ENCODE measurements around the gene DDX53.

The DDX53 gene

DNA sequence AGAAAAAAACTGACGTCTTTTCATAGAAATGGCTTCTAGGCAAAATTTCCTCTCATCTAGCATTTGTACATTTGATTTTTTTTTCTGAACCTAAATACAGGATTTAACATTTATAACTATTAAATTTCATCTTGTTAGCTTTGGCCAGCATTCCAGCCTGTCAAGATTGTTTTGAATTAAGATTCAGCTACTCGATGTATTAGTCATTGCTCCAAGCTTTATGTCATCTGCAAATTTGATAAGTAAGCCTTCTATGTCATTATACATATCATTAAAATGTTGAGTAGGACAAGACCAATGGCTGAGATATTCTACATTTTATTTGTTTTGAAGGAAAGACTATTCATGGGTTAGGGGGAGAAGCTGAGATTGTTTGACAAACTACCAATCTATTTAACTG is 46.7 kb downstream of the DDX53 start:
- TF ChIP-seq, protein P1, sequence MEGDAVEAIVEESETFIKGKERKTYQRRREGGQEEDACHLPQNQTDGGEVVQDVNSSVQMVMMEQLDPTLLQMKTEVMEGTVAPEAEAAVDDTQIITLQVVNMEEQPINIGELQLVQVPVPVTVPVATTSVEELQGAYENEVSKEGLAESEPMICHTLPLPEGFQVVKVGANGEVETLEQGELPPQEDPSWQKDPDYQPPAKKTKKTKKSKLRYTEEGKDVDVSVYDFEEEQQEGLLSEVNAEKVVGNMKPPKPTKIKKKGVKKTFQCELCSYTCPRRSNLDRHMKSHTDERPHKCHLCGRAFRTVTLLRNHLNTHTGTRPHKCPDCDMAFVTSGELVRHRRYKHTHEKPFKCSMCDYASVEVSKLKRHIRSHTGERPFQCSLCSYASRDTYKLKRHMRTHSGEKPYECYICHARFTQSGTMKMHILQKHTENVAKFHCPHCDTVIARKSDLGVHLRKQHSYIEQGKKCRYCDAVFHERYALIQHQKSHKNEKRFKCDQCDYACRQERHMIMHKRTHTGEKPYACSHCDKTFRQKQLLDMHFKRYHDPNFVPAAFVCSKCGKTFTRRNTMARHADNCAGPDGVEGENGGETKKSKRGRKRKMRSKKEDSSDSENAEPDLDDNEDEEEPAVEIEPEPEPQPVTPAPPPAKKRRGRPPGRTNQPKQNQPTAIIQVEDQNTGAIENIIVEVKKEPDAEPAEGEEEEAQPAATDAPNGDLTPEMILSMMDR (IDR thresholded peaks at IDR 0.05; ENCODE audit: borderline replicate concordance, insufficient read depth, low read depth, low read length), result no peak
- no peak overlapping the region for H3K4me3 ChIP-seq (ENCODE audit: low read depth, low read length)

DNA sequence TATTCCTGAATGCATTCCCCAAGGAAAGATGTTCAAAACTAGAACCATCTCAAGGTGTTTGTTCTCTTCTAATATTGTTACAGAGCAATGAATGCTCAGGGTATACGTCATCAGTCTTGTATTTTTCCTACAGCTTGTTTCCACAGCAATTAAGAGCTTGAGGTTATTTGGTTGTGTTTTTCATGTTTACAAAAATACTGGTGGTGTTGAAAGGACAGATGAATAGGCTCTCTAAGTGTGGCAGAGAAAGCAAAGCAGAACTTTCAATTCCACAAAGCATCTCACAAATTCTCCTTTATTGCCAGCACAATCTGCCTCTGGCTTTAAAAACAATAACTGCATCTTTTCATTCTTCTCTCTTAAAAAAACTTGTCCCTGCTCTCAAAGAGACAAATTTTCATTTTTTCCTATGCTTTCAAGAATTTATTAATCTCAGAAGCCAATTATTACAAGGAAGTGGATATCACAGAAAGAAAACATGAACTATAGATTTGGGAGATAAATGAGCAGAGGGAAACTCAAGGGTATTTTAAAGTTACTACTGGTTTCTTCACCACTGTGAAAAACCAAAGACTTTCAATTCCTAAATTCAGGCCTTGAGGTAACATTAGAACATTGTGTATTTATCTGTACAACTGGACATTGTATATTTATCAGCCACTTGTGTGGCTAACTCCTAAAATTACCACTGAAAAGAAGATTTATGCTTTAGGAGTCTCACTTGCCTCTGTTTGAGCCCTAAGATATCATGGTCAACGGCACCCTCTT is 49.2 kb downstream of the DDX53 start:
- no peak overlapping the region for H3K4me3 ChIP-seq (ENCODE audit: low read depth, low read length)
- TF ChIP-seq, protein P1 (IDR thresholded peaks at IDR 0.05; ENCODE audit: borderline replicate concordance, insufficient read depth, low read depth, low read length), result no peak

DNA sequence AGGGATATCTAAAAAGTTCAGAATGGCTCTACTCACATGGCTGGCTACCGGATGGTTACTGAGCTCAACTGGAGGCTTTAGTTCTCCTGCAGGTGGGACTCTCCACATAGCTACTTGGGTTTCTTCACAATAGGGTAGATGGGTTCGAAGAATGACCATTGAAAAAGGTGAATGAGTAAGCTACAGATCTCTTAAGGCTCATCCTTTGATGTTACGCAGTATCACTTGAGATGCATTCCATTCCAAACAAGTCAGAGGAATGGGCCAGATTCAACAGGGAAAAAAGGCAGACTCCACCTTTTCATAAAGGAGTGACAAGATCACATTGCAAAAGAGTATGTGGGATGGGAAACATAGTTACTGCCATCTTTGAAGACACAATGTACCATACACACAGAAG is 52.6 kb downstream of the DDX53 start:
- H3K4me3 ChIP-seq (ENCODE audit: low read depth, low read length), result no peak overlapping the region
- TF ChIP-seq, protein P1 (IDR thresholded peaks at IDR 0.05; ENCODE audit: borderline replicate concordance, insufficient read depth, low read depth, low read length), result no peak

Data from GM12875 (cell line).